Endothelial cell of umbilical vein (primary cell): ENCODE measurements around the gene ITGA1. TPM values are rescaled to one million over a fixed set of nuclear protein-coding genes. Genes with fewer than 3 reads are reported as not detected.

Experiments used
- BruUV-seq: library from RNA; stranded (reverse); fragments of 400-500 nt; replicated peaks from 2 replicates; lab custom pipeline; 2021; lab: Mats Ljungman, UMichigan
- CTCF ChIA-PET: fragments of 300-600, 350-600 bp; sonication (Branson Sonifier 250); formaldehyde crosslinking; loops from one replicate; lab custom pipeline; 2021; ENCODE audit warnings: antibody characterized with exemption, inconsistent platforms; lab: Charles Lee
- POLR2A ChIA-PET: fragments of 300-600, 350-600 bp; sonication (Branson Sonifier 250); formaldehyde crosslinking; loops from one replicate; lab custom pipeline; 2021; ENCODE audit warnings: antibody characterized with exemption, inconsistent platforms; lab: Charles Lee
- DNase-seq: peaks from one replicate; pipeline ENCODE4 v3.0.0-alpha.2; 2011; ENCODE audit warnings: low read depth, low spot score
- FAIRE-seq: peaks from 2 replicates; lab custom pipeline; 2011; peaks lifted over from hg19 to GRCh38; lab: Jason Lieb, UNC
- H2AFZ ChIP-seq: 2 replicates; pipeline ENCODE4 v1.6.0; 2012; ENCODE audit warnings: low read depth, low read length, control low read depth, inconsistent platforms
- H3K27ac ChIP-seq: 2 replicates; pipeline ENCODE4 v1.5.1; 2011; ENCODE audit warnings: low read depth, mild to moderate bottlenecking, control low read depth, low read length, moderate library complexity; ENCODE audit not compliant: insufficient read depth
- H3K27me3 ChIP-seq, 2 experiments: 2 replicates each; pipeline versions ENCODE4 v1.6.0 to v1.6.1; 2011; ENCODE audit warnings: low read length in 2 of 2, mixed read lengths in 1 of 2; ENCODE audit not compliant: control insufficient read depth in 2 of 2, insufficient read depth in 2 of 2
- H3K36me3 ChIP-seq, 2 experiments: 2 replicates in 1 of 2; 3 replicates in 1 of 2; pipeline ENCODE4 v1.5.1; 2011; ENCODE audit warnings: low read length in 2 of 2, mild to moderate bottlenecking in 1 of 2, moderate library complexity in 1 of 2; ENCODE audit not compliant: control insufficient read depth in 2 of 2, insufficient read depth in 2 of 2; ENCODE audit errors: extremely low read depth in 1 of 2
- H3K4me1 ChIP-seq: 3 replicates; pipeline ENCODE4 v1.5.1; 2011; ENCODE audit warnings: mild to moderate bottlenecking, low read length; ENCODE audit not compliant: control insufficient read depth, insufficient read depth; ENCODE audit errors: extremely low read depth
- H3K4me2 ChIP-seq: 2 replicates; pipeline ENCODE4 v1.6.1; 2011; ENCODE audit warnings: low read length, control low read depth, mixed read lengths; ENCODE audit not compliant: insufficient read depth
- H3K4me3 ChIP-seq, 3 experiments: fragments of 200-600 bp in 1 of 3; sonication (generic), shearing (Covaris generic) in 1 of 3; replicated peaks in 1 of 3; 2 replicates each; pipeline ENCODE4 v1.5.1; 2011 to 2016; ENCODE audit warnings: control low read depth in 3 of 3, low read length in 3 of 3, mild to moderate bottlenecking in 2 of 3, inconsistent platforms in 1 of 3, low read depth in 1 of 3, moderate library complexity in 1 of 3; ENCODE audit not compliant: insufficient read depth in 1 of 3
- H3K79me2 ChIP-seq: 2 replicates; pipeline ENCODE4 v1.6.0; 2012; ENCODE audit warnings: low read length, inconsistent platforms; ENCODE audit not compliant: control insufficient read depth, insufficient read depth
- H3K9ac ChIP-seq: replicated peaks from 2 replicates; pipeline ENCODE3; 2011; ENCODE audit warnings: low read length, control low read depth; ENCODE audit not compliant: insufficient read depth; ENCODE audit errors: extremely low read depth
- H3K9me1 ChIP-seq: replicated peaks from 3 replicates; pipeline ENCODE4 v1.6.0; 2011; ENCODE audit warnings: mild to moderate bottlenecking, low read length; ENCODE audit not compliant: control insufficient read depth, insufficient read depth; ENCODE audit errors: extremely low read depth
- H3K9me3 ChIP-seq: replicated peaks from 2 replicates; pipeline ENCODE4 v1.5.1; 2012; ENCODE audit warnings: low read length, inconsistent platforms; ENCODE audit not compliant: control insufficient read depth, insufficient read depth
- H4K20me1 ChIP-seq: replicated peaks from 2 replicates; pipeline ENCODE3; 2011; ENCODE audit warnings: mild to moderate bottlenecking, low read length; ENCODE audit not compliant: control insufficient read depth, insufficient read depth; ENCODE audit errors: extremely low read depth
- CTCF ChIP-seq, 2 donors: IDR thresholded peaks; 1 replicate in 1 of 2; 2 replicates in 1 of 2; pipeline ENCODE4 v1.5.1; 2011; ENCODE audit warnings: low read length in 2 of 2, mild to moderate bottlenecking in 2 of 2, moderate library complexity in 2 of 2, control low read depth in 1 of 2, inconsistent platforms in 1 of 2, low read depth in 1 of 2; ENCODE audit not compliant: insufficient read depth in 1 of 2; ENCODE audit errors: extremely low read depth in 1 of 2
- FOS ChIP-seq: IDR thresholded peaks from 2 replicates; pipeline ENCODE4 v1.6.1; 2011; ENCODE audit warnings: mild to moderate bottlenecking, low read length, moderate library complexity, borderline replicate concordance; ENCODE audit not compliant: insufficient read depth
- GATA2 ChIP-seq: IDR thresholded peaks from 2 replicates; pipeline ENCODE4 v1.7.0; 2011; ENCODE audit warnings: low read depth, mild to moderate bottlenecking, moderate library complexity, mixed read lengths, low read length; ENCODE audit not compliant: insufficient read length, insufficient read depth
- JUN ChIP-seq: IDR thresholded peaks from 2 replicates; pipeline ENCODE4 v1.6.1; 2011; ENCODE audit warnings: borderline replicate concordance, low read depth; ENCODE audit not compliant: insufficient read length, insufficient read depth
- MAX ChIP-seq: IDR thresholded peaks from 2 replicates; pipeline ENCODE4 v1.6.1; 2011; ENCODE audit not compliant: insufficient read depth, insufficient read length
- POLR2A ChIP-seq: IDR thresholded peaks from 2 replicates; pipeline ENCODE4 v1.6.1; 2012; ENCODE audit warnings: low read depth, mild to moderate bottlenecking, control low read depth, low read length
- POLR2AphosphoS5 ChIP-seq: IDR thresholded peaks from 2 replicates; pipeline ENCODE4 v1.6.1; 2012; ENCODE audit warnings: low read depth, mild to moderate bottlenecking, control low read depth, low read length, moderate library complexity; ENCODE audit not compliant: insufficient read depth
- dilution Hi-C: fragments of 300-500 bp; cut with MboI; formaldehyde crosslinking; loops from one replicate; pipeline ENCODE4 v1.15.0; 2019; ENCODE audit warnings: low sequenced_read_pairs; ENCODE audit not compliant: extremely low pct_ligation_motif_present
- intact Hi-C: fragments of 100-400 bp; cut with micrococcal nuclease; formaldehyde crosslinking; loops from one replicate; pipeline ENCODE4 v1.10.0; 2022
- polyA plus RNA-seq, 4 experiments: library from polyadenylated mRNA; depleted of rRNA in 3 of 4; stranded (reverse) in 3 of 4; unstranded in 1 of 4; fragments of >200 nt; gene quantifications; 2 replicates each; pipeline versions ENCODE4 v1.2.1 to v1.2.3, GENCODE V29; 2011 to 2012; ENCODE audit warnings: missing spikeins in 1 of 4
- total RNA-seq: library from RNA; stranded (reverse); gene quantifications from 2 replicates; pipeline ENCODE4 v1.2.3, GENCODE V29; 2021

ITGA1 gene
- total and polyA plus RNA-seq, 2 donors (not counting 3 experiments of a cell fraction or from before 2014, with no cell fraction given) = 0.65 to 1.9 TPM

- FAIRE-seq = no peak
- Histone ChIP-seq H3K9ac (no peak overlapping the region), H3K36me3 (no peaks in the 10 kb centered on the region), H3K27ac (no peak overlapping the region), H3K4me2 (no peak overlapping the region), H3K4me1 (peaks cover 10% of the 10 kb centered on the region), H3K79me2 (no peaks in the 10 kb centered on the region), H3K9me3 (no peaks in the 10 kb centered on the region), H3K27me3 (no peaks in the 10 kb centered on the region), H2AFZ (no peak overlapping the region), H3K4me3 (no peak overlapping the region), H3K9me1 (no peaks in the 10 kb centered on the region), H4K20me1 (no peaks in the 10 kb centered on the region)
- DNase-seq = no peak
- CTCF ChIA-PET = interaction anchor here (2.4 kb wide), 1 partner anchor 9 kb away, joined by 9 read pairs; no protein-coding TSS in a partner anchor
- POLR2A ChIA-PET = no interaction called here
- BruUV-seq = no TSS peak
- TF ChIP-seq JUN (no peak), FOS (no peak), GATA2 (no peak), POLR2AphosphoS5 (no peak), MAX (no peak), POLR2A (no peak), CTCF (IDR thresholded peaks at IDR 0.05; ENCODE audit: extremely low read depth in 1 of 2, insufficient read depth in 1 of 2, low read depth in 1 of 2, low read length in 2 of 2) (no peak)
- dilution Hi-C loops = no loop called here
- intact Hi-C loops = no loop called here
Observed at GRCh38 chr5:52924456-52924855, 136.7 kb downstream of the ITGA1 start.
